ENCODE data around the gene DSCAM.
"Not testable (repeated sequence)": the region's sequence is repeated elsewhere in the genome, so short reads cannot be mapped to it uniquely, and the experiment has no call there.

The DSCAM gene

GRCh38 chr21:40282912-40283886, 563.8 kb downstream of the DSCAM start:
- no peak for ATAC-seq

- ATAC-seq = no peak
These were observed 568.6 kb downstream of the DSCAM start for GRCh38 chr21:40278345-40278744.

GRCh38 chr21:40276001-40276400, 571.0 kb downstream of the DSCAM start:
- no peak for ATAC-seq

- no peak for ATAC-seq
These were observed 574.9 kb downstream of the DSCAM start for GRCh38 chr21:40272037-40272436.

GRCh38 chr21:40271164-40271563, 575.8 kb downstream of the DSCAM start:
- ATAC-seq = no peak

- ATAC-seq = no peak
These were observed 576.9 kb downstream of the DSCAM start for GRCh38 chr21:40270047-40270446.

GRCh38 chr21:40269239-40269638, 577.7 kb downstream of the DSCAM start:
- no peak for ATAC-seq

- ATAC-seq = not testable (repeated sequence)
These were observed 588.5 kb downstream of the DSCAM start for GRCh38 chr21:40258456-40258855.

- no peak for ATAC-seq
These were observed 589.6 kb downstream of the DSCAM start for GRCh38 chr21:40257342-40257741.

- no peak for ATAC-seq
These were observed 591.2 kb downstream of the DSCAM start for GRCh38 chr21:40255518-40256444.

GRCh38 chr21:40254540-40255465, 592.2 kb downstream of the DSCAM start:
- no peak for ATAC-seq

GRCh38 chr21:40253112-40253511, 593.8 kb downstream of the DSCAM start:
- no peak for ATAC-seq

GRCh38 chr21:40250514-40251294, 596.3 kb downstream of the DSCAM start:
- ATAC-seq = no peak

GRCh38 chr21:40244981-40245380, 602.0 kb downstream of the DSCAM start:
- ATAC-seq = no peak

GRCh38 chr21:40243685-40244084, 603.3 kb downstream of the DSCAM start:
- ATAC-seq = no peak

GRCh38 chr21:40242586-40243265, 604.2 kb downstream of the DSCAM start:
- ATAC-seq = no peak

GRCh38 chr21:40235528-40235927, 611.4 kb downstream of the DSCAM start:
- no peak for ATAC-seq

GRCh38 chr21:40231979-40232378, 615.0 kb downstream of the DSCAM start:
- ATAC-seq = no peak

GRCh38 chr21:40227096-40227495, 619.9 kb downstream of the DSCAM start:
- ATAC-seq = no peak

- no peak for ATAC-seq
These were observed 631.0 kb downstream of the DSCAM start for GRCh38 chr21:40215941-40216340.

- no peak for ATAC-seq
These were observed 636.7 kb downstream of the DSCAM start for GRCh38 chr21:40210251-40210650.

Data from activated CD4-positive, CD25-positive, alpha-beta regulatory T cell treated with anti-CD3 and anti-CD28 coated beads, Interleukin-2, amount 50 U/mL, for 24 hours (primary cell).